Upper lobe of left lung (tissue), 4 donors: ENCODE results near the gene PAH.

Experiments used
- CTCF ChIP-seq, 6 experiments: fragments of 450-650 bp in 4 of 6; fragments of 200-600 bp in 2 of 6; sonication (generic) in 2 of 6; IDR thresholded peaks; one replicate each; pipeline ENCODE4 v1.5.1; 2016 to 2019; ENCODE audit warnings: antibody characterized with exemption in 6 of 6
- POLR2A ChIP-seq, 4 donors: fragments of 450-650 bp; IDR thresholded peaks; one replicate each; pipeline ENCODE4 v1.5.1; 2016 to 2017; ENCODE audit warnings: antibody characterized with exemption in 4 of 4, mild to moderate bottlenecking in 2 of 4

- TF ChIP-seq CTCF (IDR thresholded peaks at IDR 0.05) (peak in 2 of 6 experiments; percentile 25 to 48), POLR2A (IDR thresholded peaks at IDR 0.05) (no peak)
Observed at GRCh38 chr12:102879144-102879763, 37.8 kb downstream of the PAH start.
